NCI-H2081 (cell line): ENCODE data around the gene DNTTIP2.
A peak's percentile ranks its signal among the peaks of the same experiment; 100 is the strongest.
"Not testable (repeated sequence)": the region's sequence is repeated elsewhere in the genome, so short reads cannot be mapped to it uniquely, and the experiment has no call there.

Experiments used
- DNase-seq, 2 experiments: peaks; one replicate each; lab custom pipeline; 2025; lab: John Stamatoyannopoulos, UW

DNTTIP2 gene, protein sequence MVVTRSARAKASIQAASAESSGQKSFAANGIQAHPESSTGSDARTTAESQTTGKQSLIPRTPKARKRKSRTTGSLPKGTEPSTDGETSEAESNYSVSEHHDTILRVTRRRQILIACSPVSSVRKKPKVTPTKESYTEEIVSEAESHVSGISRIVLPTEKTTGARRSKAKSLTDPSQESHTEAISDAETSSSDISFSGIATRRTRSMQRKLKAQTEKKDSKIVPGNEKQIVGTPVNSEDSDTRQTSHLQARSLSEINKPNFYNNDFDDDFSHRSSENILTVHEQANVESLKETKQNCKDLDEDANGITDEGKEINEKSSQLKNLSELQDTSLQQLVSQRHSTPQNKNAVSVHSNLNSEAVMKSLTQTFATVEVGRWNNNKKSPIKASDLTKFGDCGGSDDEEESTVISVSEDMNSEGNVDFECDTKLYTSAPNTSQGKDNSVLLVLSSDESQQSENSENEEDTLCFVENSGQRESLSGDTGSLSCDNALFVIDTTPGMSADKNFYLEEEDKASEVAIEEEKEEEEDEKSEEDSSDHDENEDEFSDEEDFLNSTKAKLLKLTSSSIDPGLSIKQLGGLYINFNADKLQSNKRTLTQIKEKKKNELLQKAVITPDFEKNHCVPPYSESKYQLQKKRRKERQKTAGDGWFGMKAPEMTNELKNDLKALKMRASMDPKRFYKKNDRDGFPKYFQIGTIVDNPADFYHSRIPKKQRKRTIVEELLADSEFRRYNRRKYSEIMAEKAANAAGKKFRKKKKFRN

DNA sequence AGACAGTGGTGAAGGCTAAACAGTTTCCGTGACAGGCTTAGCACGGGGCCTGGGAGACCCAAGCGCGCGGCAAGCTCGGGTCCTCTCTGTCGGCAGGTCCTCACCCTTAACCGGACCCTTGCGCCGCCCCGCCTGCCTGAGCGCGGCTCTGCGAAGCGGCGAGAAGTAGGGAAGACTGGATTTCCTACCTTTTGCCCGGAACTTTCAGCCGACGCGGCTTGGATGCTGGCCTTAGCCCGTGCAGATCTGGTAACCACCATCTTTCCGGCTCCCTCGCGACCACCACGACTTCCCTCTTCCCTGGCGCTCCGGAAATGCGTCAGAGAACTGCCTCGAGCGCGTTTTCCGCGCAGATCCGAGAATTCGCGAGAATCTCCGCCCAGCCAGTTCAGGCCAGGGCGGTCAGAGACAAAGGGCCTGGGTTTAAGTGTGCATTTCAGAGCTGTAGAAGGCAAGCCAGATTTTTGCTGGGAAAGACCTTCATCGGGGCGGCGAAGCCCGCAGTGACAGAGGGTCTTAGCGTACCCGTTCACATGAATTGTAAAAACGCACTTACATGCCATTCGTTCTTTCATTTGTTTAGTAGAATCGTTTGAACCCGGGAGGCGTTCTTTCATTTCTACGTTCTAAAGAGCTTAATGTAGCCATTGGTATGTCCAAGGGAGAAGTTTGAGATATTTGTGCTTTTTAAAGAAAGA is at the start of gene DNTTIP2:
Gene DNTTIP2, minus strand, starts transcription at position 318 of the 698 bp plus-strand sequence. Its CDS starts 58 bp downstream, at position 260.
- DNase-seq, result peak; percentile 79 to 91

- DNase-seq, result no peak
These were observed 46.2 kb upstream of the DNTTIP2 start for GRCh38 chr1:93925206-93925605.

GRCh38 chr1:93919780-93920179 is 40.8 kb upstream of the DNTTIP2 start:
- peak in 1 of 2 experiments; percentile 2 for DNase-seq

DNA sequence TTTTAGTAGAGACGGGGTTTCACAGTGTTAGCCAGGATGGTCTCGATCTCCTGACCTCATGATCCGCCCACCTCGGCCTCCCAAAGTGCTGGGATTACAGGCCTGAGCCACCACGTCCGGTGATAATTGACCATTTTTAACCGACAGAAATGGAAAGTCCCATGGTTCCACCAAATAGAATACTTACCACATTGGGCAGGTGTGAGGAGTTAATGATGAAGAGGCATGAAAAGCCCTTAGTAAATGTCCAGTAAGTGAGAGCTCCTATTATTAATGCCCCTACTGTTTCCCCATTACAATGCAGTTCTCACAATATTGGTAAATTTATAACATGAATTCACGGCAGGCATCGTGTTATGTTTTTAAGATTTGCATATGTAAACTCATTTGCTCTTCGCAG is 38.3 kb upstream of the DNTTIP2 start:
- no peak for DNase-seq

- not testable (repeated sequence) for DNase-seq
These were observed 31.9 kb upstream of the DNTTIP2 start for GRCh38 chr1:93910880-93911279.

DNA sequence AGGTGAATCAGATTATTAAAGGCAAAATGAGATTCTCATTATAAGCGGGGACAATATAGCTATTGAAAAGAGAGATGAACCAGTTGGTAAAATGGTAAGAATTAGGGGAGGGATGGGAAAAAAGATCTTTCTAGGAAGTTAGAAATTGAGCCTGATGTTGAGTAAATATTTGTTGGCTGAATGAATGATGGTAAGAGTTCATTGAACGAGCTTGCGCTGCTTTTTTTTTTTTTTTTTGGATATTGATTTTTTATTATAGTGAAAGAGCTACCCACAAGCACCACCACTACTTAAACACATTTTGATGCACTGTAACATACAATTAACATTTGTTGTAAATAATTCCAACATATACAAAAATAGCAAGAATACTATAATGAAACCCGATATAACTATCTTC is 31.3 kb upstream of the DNTTIP2 start:
- DNase-seq, result no peak

GRCh38 chr1:93909146-93910050 is 30.4 kb upstream of the DNTTIP2 start, which contains the start of gene GCLM:
Gene GCLM, minus strand, starts transcription at chr1:93909430. Its CDS starts 267 bp downstream, at chr1:93909163.
- DNase-seq, result peak; percentile 76 to 82

- no peak for DNase-seq
These were observed 29.6 kb upstream of the DNTTIP2 start for GRCh38 chr1:93908394-93909145.

DNA sequence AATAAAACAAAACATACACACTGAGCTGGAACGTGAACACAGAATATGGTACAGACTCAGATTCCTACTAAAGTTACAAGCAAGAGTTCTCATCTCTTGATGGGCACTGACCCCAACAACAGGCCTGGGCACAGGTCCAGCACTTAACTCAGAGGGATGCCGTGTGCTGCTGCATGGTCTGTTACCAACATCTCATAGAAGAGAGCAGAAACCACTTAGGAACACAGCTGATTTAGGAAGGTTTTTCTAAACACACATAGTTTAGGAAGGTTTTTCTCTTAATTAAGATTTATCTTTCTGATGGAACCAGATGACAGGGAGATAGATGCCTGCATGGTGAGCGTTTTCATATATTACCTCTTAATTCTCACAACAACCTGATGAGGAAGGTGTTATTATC is 28.7 kb upstream of the DNTTIP2 start:
- no peak for DNase-seq

- DNase-seq, result no peak
These were observed 27.5 kb upstream of the DNTTIP2 start for GRCh38 chr1:93906480-93906879.

DNA sequence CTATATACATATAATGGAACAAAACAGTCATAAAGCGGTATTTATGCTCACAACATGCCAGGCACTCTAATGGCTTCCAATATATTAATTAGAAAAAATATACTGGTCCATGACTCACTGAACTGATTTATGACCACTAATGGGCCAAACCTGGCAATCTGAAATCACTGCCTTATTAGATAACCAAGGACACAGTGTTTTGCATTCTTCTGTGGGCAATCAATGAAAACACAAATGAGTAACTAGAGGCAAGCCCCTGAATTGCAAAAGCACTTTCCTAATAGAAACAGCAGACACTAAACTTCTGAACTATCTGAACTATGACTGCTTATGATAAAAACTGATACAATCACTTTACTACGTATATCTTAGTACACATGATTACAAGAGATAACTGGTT is 26.7 kb upstream of the DNTTIP2 start:
- DNase-seq, result no peak

DNA sequence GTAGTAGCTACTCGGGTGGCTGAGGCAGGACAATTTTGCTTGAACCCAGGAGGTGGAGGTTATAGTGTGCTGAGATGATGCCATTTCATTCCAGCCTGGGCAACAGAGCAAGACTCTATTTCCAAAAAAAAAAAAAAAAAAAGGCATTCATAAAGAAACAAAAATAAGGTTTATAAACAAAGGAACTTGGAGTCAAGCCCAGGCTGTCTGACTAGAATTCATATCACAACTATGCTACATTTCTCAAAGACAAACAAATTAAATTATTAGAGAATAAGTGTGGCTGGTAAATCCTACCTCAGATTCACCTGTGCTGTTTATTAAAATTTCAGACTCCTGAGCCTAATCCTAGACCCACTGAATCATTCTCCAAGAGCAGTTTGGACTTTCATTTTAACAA is 26.0 kb upstream of the DNTTIP2 start:
- no peak for DNase-seq

GRCh38 chr1:93904228-93904627 is 25.2 kb upstream of the DNTTIP2 start:
- DNase-seq, result no peak

DNA sequence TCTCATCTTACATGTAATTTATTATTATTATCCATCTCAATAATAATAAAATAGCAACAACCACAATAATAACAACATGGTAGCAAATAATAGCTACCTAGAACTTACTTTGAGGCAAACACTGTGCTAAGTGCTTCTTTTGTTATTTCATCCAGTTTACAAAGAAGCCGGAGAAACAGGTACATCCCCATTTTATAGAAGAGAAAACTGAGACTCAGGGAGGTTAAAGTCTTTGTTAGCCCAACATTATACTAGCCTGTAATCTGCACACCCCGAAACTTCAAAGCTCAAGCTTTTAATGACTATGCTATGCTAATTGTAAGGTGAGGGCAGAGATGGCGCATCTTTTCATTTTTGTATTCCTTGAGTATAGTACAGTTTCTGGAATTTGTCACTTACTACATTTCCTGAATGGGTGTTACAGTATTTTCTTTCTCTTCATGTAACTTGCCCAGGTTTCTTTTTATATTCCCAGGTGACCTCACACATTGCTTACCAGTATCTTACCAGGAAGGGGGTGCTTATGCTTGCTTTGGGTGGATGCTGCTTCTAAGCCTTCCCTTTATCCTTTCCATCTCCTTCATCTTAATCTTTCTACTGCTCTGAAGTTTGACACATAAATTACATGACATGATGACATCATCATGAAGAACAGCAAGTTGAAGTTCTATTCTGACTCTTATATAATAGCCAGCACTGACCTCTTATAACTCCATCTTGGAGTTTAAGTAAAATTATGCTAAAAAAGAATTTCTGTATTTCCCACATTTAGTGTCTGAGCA is 21.9 kb upstream of the DNTTIP2 start:
- DNase-seq, result no peak

- no peak for DNase-seq
These were observed 20.7 kb upstream of the DNTTIP2 start for GRCh38 chr1:93899543-93900207.

- no peak for DNase-seq
These were observed 9.9 kb upstream of the DNTTIP2 start for GRCh38 chr1:93888900-93889299.

- no peak for DNase-seq
These were observed 3.3 kb upstream of the DNTTIP2 start for GRCh38 chr1:93882269-93882668.

GRCh38 chr1:93880731-93881130 is 1.7 kb upstream of the DNTTIP2 start:
- no peak for DNase-seq

- no peak for DNase-seq
These were observed 511 bp downstream of the DNTTIP2 start for GRCh38 chr1:93878501-93878888.
